ENCODE results near the gene TACC2.

The TACC2 gene

GRCh38 chr10:122298206-122298597, 309.2 kb downstream of the TACC2 start:
- Histone ChIP-seq H3K9me3 (ENCODE audit: low read length) (no peaks in the 10 kb centered on the region), H3K9ac (ENCODE audit: low read length) (no peak overlapping the region), H3K4me2 (ENCODE audit: low read length) (no peak overlapping the region), H3K27me3 (ENCODE audit: insufficient read depth, low read length) (no peaks in the 10 kb centered on the region; the same call in 1 of the 2 replicates), H3K9me2 (ENCODE audit: low read depth, low read length) (no peaks in the 10 kb centered on the region), H2AFZ (ENCODE audit: low read length) (no peak overlapping the region), H4K20me1 (ENCODE audit: insufficient read depth, low read length) (no peaks in the 10 kb centered on the region), H3K4me3 (ENCODE audit: low read depth, low read length, poor library complexity, severe bottlenecking) (no peak overlapping the region), H3K4me1 (ENCODE audit: insufficient read depth, low read length, severe bottlenecking) (no peaks in the 10 kb centered on the region), H3K36me3 (ENCODE audit: insufficient read depth, low read length) (no peaks in the 10 kb centered on the region), H3K79me2 (ENCODE audit: insufficient read depth, low read length) (no peaks in the 10 kb centered on the region), H3K27ac (ENCODE audit: low read depth, low read length, poor library complexity, severe bottlenecking) (no peak overlapping the region), H3F3A (ENCODE audit: insufficient read depth, low read length) (no peaks in the 10 kb centered on the region)
- TF ChIP-seq EZH2 (IDR thresholded peaks at IDR 0.05; ENCODE audit: borderline replicate concordance, low read length) (no peak), CTCF (IDR thresholded peaks at IDR 0.05; ENCODE audit: low read length) (no peak)

- Histone ChIP-seq H3K9ac (ENCODE audit: low read length) (no peak overlapping the region), H3K79me2 (ENCODE audit: insufficient read depth, low read length) (no peaks in the 10 kb centered on the region), H3K4me3 (ENCODE audit: low read depth, low read length, poor library complexity, severe bottlenecking) (no peak overlapping the region), H3K9me2 (ENCODE audit: low read depth, low read length) (no peaks in the 10 kb centered on the region), H3K27ac (ENCODE audit: low read depth, low read length, poor library complexity, severe bottlenecking) (no peak overlapping the region), H3K36me3 (ENCODE audit: insufficient read depth, low read length) (no peaks in the 10 kb centered on the region), H3K4me2 (ENCODE audit: low read length) (no peak overlapping the region), H3K4me1 (ENCODE audit: insufficient read depth, low read length, severe bottlenecking) (no peaks in the 10 kb centered on the region), H3K27me3 (ENCODE audit: insufficient read depth, low read length) (no peaks in the 10 kb centered on the region; the same call in 1 of the 2 replicates), H3K9me3 (ENCODE audit: low read length) (no peaks in the 10 kb centered on the region), H3F3A (ENCODE audit: insufficient read depth, low read length) (no peaks in the 10 kb centered on the region), H2AFZ (ENCODE audit: low read length) (no peak overlapping the region), H4K20me1 (ENCODE audit: insufficient read depth, low read length) (no peaks in the 10 kb centered on the region)
- TF ChIP-seq EZH2 (IDR thresholded peaks at IDR 0.05; ENCODE audit: borderline replicate concordance, low read length) (no peak), CTCF (IDR thresholded peaks at IDR 0.05; ENCODE audit: low read length) (peak; percentile 80)
Measured at GRCh38 chr10:122298598-122299301, 309.8 kb downstream of the TACC2 start.

GRCh38 chr10:122299423-122300075, 310.6 kb downstream of the TACC2 start:
- H3K4me1 ChIP-seq (ENCODE audit: insufficient read depth, low read length, severe bottlenecking): no peaks in the 10 kb centered on the region
- no peak overlapping the region for H2AFZ ChIP-seq (ENCODE audit: low read length)
- TF ChIP-seq CTCF (IDR thresholded peaks at IDR 0.05; ENCODE audit: low read length) (no peak), EZH2 (IDR thresholded peaks at IDR 0.05; ENCODE audit: borderline replicate concordance, low read length) (no peak)
- no peaks in the 10 kb centered on the region for H3K9me2 ChIP-seq (ENCODE audit: low read depth, low read length)
- no peak overlapping the region for H3K9ac ChIP-seq (ENCODE audit: low read length)
- H3K4me2 ChIP-seq (ENCODE audit: low read length): no peak overlapping the region
- no peaks in the 10 kb centered on the region for H3K9me3 ChIP-seq (ENCODE audit: low read length)
- no peaks in the 10 kb centered on the region for H4K20me1 ChIP-seq (ENCODE audit: insufficient read depth, low read length)
- H3K27ac ChIP-seq (ENCODE audit: low read depth, low read length, poor library complexity, severe bottlenecking): no peak overlapping the region
- H3F3A ChIP-seq (ENCODE audit: insufficient read depth, low read length): no peaks in the 10 kb centered on the region
- H3K79me2 ChIP-seq (ENCODE audit: insufficient read depth, low read length): no peaks in the 10 kb centered on the region
- H3K27me3 ChIP-seq (ENCODE audit: insufficient read depth, low read length): no peaks in the 10 kb centered on the region; the same call in 1 of the 2 replicates
- H3K4me3 ChIP-seq (ENCODE audit: low read depth, low read length, poor library complexity, severe bottlenecking): no peak overlapping the region
- no peaks in the 10 kb centered on the region for H3K36me3 ChIP-seq (ENCODE audit: insufficient read depth, low read length)
